ENCODE results near the gene BCAS3. TPM values are rescaled to one million over a fixed set of nuclear protein-coding genes. Genes with fewer than 3 reads are reported as not detected.

The BCAS3 gene
- total RNA-seq, 1 donor from 2014 or later: 35.7 TPM

- Mint-ChIP-seq H3K9me3 (ENCODE audit: unreplicated experiment) (no peaks in the 10 kb centered on the region), H3K27ac (ENCODE audit: unreplicated experiment) (no peak overlapping the region), H3K36me3 (ENCODE audit: unreplicated experiment) (peaks cover 7% of the 10 kb centered on the region), H3K27me3 (ENCODE audit: unreplicated experiment) (no peaks in the 10 kb centered on the region), H3K4me3 (ENCODE audit: unreplicated experiment) (no peak overlapping the region), H3K4me1 (ENCODE audit: unreplicated experiment) (no peaks in the 10 kb centered on the region)
- TF ChIP-seq, protein P1, sequence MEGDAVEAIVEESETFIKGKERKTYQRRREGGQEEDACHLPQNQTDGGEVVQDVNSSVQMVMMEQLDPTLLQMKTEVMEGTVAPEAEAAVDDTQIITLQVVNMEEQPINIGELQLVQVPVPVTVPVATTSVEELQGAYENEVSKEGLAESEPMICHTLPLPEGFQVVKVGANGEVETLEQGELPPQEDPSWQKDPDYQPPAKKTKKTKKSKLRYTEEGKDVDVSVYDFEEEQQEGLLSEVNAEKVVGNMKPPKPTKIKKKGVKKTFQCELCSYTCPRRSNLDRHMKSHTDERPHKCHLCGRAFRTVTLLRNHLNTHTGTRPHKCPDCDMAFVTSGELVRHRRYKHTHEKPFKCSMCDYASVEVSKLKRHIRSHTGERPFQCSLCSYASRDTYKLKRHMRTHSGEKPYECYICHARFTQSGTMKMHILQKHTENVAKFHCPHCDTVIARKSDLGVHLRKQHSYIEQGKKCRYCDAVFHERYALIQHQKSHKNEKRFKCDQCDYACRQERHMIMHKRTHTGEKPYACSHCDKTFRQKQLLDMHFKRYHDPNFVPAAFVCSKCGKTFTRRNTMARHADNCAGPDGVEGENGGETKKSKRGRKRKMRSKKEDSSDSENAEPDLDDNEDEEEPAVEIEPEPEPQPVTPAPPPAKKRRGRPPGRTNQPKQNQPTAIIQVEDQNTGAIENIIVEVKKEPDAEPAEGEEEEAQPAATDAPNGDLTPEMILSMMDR (IDR thresholded peaks at IDR 0.05): no peak
- DNase-seq (ENCODE audit: extremely low spot score, unreplicated experiment): no peak
These were observed 702.0 kb downstream of the BCAS3 start for GRCh38 chr17:61379457-61380216.

- no peak for DNase-seq (ENCODE audit: extremely low spot score, unreplicated experiment)
- Mint-ChIP-seq H3K4me3 (ENCODE audit: unreplicated experiment) (no peak overlapping the region), H3K9me3 (ENCODE audit: unreplicated experiment) (no peaks in the 10 kb centered on the region), H3K4me1 (ENCODE audit: unreplicated experiment) (peaks cover 1% of the 10 kb centered on the region), H3K27ac (ENCODE audit: unreplicated experiment) (no peak overlapping the region), H3K36me3 (ENCODE audit: unreplicated experiment) (peaks cover 7% of the 10 kb centered on the region), H3K27me3 (ENCODE audit: unreplicated experiment) (no peaks in the 10 kb centered on the region)
- TF ChIP-seq, protein P1 (IDR thresholded peaks at IDR 0.05): no peak
These were observed 702.7 kb downstream of the BCAS3 start for GRCh38 chr17:61380217-61380835.

DNA sequence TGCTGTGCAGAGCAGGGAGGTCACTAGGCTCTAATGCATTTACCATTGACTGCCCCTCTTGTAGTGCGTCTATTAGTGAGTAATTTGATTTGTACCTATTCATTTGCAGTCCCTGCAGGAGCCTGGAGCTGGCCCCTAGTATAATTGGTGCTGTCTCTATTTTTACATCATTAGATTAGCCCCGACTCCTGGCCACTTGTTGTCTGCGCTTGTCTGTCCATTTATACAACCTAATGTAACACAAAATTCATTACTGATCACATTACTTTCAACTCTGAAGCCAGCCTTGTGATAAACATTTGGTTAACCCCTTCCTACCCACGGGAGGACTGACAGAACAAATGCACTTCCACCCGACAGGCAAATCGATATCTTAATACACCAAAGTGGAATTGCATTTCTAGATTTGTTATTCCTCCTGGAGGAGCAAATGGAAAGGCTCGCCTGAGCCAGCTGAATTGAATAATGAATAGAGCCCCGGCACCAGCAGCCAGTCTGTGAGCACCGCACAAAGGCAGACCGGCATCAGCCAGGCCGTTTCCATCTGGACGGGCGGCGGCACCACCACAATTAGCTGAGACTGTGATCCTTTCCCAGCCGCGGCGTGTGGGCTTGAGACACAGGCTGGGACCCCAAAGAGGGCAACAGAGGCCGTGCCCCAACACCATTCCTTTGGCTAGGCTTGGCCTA lies 703.3 kb downstream of the BCAS3 start:
- H3K36me3 Mint-ChIP-seq (ENCODE audit: unreplicated experiment): peaks cover 7% of the 10 kb centered on the region
- no peak overlapping the region for H3K4me3 Mint-ChIP-seq (ENCODE audit: unreplicated experiment)
- peaks cover 1% of the 10 kb centered on the region for H3K4me1 Mint-ChIP-seq (ENCODE audit: unreplicated experiment)
- H3K27ac Mint-ChIP-seq (ENCODE audit: unreplicated experiment): no peak overlapping the region
- H3K27me3 Mint-ChIP-seq (ENCODE audit: unreplicated experiment): no peaks in the 10 kb centered on the region
- no peaks in the 10 kb centered on the region for H3K9me3 Mint-ChIP-seq (ENCODE audit: unreplicated experiment)
- TF ChIP-seq, protein P1 (IDR thresholded peaks at IDR 0.05): no peak
- DNase-seq (ENCODE audit: extremely low spot score, unreplicated experiment): no peak

DNA sequence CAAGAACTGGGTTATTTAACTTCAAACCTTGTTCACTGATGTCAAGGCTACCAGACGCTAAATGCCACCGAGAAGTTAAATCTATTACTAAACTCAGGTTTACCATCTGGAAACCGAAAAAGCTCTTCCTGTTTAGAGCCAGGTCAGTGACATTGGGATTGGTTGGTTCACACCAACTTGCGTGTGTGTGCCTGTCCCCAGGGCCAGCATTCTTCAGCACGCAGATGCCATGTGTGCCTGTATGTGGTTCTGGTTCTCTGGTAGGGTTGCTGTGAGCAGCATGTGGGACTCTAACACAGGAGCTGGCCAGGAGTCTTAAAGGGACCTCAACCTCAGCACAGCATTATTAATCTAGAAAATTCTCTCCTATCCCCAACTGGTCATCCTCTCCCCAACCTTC lies 703.9 kb downstream of the BCAS3 start:
- Mint-ChIP-seq H3K27me3 (ENCODE audit: unreplicated experiment) (no peaks in the 10 kb centered on the region), H3K4me1 (ENCODE audit: unreplicated experiment) (peaks cover 1% of the 10 kb centered on the region), H3K4me3 (ENCODE audit: unreplicated experiment) (no peak overlapping the region), H3K9me3 (ENCODE audit: unreplicated experiment) (no peaks in the 10 kb centered on the region), H3K36me3 (ENCODE audit: unreplicated experiment) (peaks cover 7% of the 10 kb centered on the region), H3K27ac (ENCODE audit: unreplicated experiment) (no peak overlapping the region)
- DNase-seq (ENCODE audit: extremely low spot score, unreplicated experiment): no peak
- TF ChIP-seq, protein P1 (IDR thresholded peaks at IDR 0.05): no peak
